Panc1 (cell line): Measurements from ENCODE around the gene ACER1. TPM values are rescaled to one million over a fixed set of nuclear protein-coding genes. Genes with fewer than 3 reads are reported as not detected.
A peak's percentile ranks its signal among the peaks of the same experiment; 100 is the strongest.

ENCODE experiments used
- ATAC-seq: fragments of 200-7000 bp; cut with Tn5 transposase; 2 replicates; pipeline ENCODE4 v1.9.1; 2020; ENCODE audit warnings: mild to moderate bottlenecking, moderate library complexity
- BruUV-seq: library from RNA; stranded (reverse); fragments of 400-500 nt; replicated peaks from 2 replicates; lab custom pipeline; 2021; lab: Mats Ljungman, UMichigan
- CTCF ChIA-PET: fragments of 300-600 bp; sonication (Branson Sonifier 250); formaldehyde crosslinking; loops from one replicate; lab custom pipeline; 2022; ENCODE audit warnings: antibody characterized with exemption; lab: Charles Lee
- POLR2A ChIA-PET: fragments of 300-600 bp; sonication (Branson Sonifier 250); formaldehyde crosslinking; loops from one replicate; lab custom pipeline; 2022; ENCODE audit warnings: antibody characterized with exemption; lab: Charles Lee
- DNase-seq: peaks from one replicate; pipeline ENCODE4 v3.0.0-alpha.2; 2010; ENCODE audit warnings: low read depth, low spot score
- H3K27ac ChIP-seq: 2 replicates; pipeline ENCODE4 v1.5.1; 2011; ENCODE audit warnings: mild to moderate bottlenecking, low read length, inconsistent platforms
- H3K27me3 ChIP-seq: fragments of 200-500 bp; sonication (Bioruptor generic); 2 replicates; pipeline ENCODE4 v1.6.0; 2014; ENCODE audit warnings: low read length, inconsistent platforms; ENCODE audit not compliant: control insufficient read depth, insufficient read depth
- H3K36me3 ChIP-seq: fragments of 200-500 bp; sonication (Bioruptor generic); 2 replicates; pipeline ENCODE4 v1.5.1; 2014; ENCODE audit warnings: inconsistent platforms, mild to moderate bottlenecking, low read length, moderate library complexity; ENCODE audit not compliant: control insufficient read depth, insufficient read depth
- H3K4me1 ChIP-seq: 2 replicates; pipeline ENCODE4 v1.5.1; 2011; ENCODE audit warnings: inconsistent platforms, mild to moderate bottlenecking, low read length, moderate library complexity; ENCODE audit not compliant: control insufficient read depth, insufficient read depth
- H3K4me3 ChIP-seq, 2 experiments: 2 replicates each; pipeline ENCODE4 v1.5.1; 2011 to 2012; ENCODE audit warnings: low read depth in 2 of 2, low read length in 2 of 2, mild to moderate bottlenecking in 2 of 2, inconsistent platforms in 1 of 2, moderate library complexity in 1 of 2
- H3K9me3 ChIP-seq: fragments of 200-500 bp; sonication (Bioruptor generic); 2 replicates; pipeline ENCODE4 v1.5.1; 2014; ENCODE audit warnings: low read depth, mild to moderate bottlenecking, inconsistent platforms, low read length, moderate library complexity; ENCODE audit not compliant: control insufficient read depth, insufficient read depth
- CTCF ChIP-seq: fragments of 450-650 bp; IDR thresholded peaks from 2 replicates; pipeline ENCODE4 v1.5.1; 2017; ENCODE audit warnings: mild to moderate bottlenecking
- POLR2AphosphoS5 ChIP-seq: IDR thresholded peaks from 2 replicates; pipeline ENCODE4 v1.6.1; 2012; ENCODE audit warnings: mild to moderate bottlenecking, low read depth, low read length, moderate library complexity
- REST ChIP-seq, 2 experiments: IDR thresholded peaks; 2 replicates each; pipeline ENCODE4 v1.6.1; 2011 to 2012; ENCODE audit warnings: low read depth in 2 of 2, control low read depth in 1 of 2, low read length in 1 of 2, mild to moderate bottlenecking in 1 of 2, moderate library complexity in 1 of 2; ENCODE audit not compliant: insufficient read depth in 1 of 2
- SIN3A ChIP-seq: IDR thresholded peaks from 2 replicates; pipeline ENCODE4 v1.6.1; 2012; ENCODE audit warnings: low read depth, mild to moderate bottlenecking, low read length, moderate library complexity, borderline replicate concordance; ENCODE audit not compliant: insufficient read depth
- TCF7L2 ChIP-seq: IDR thresholded peaks from 2 replicates; pipeline ENCODE4 v1.6.1; 2011; ENCODE audit warnings: mild to moderate bottlenecking, low read depth, low read length, inconsistent platforms
- in situ Hi-C: cut with HindIII; loops from 2 replicates; pipeline ENCODE4 v1.10.0; 2016; ENCODE audit warnings: low sequenced_read_pairs, low pct_unique_long_range_greater_than_20kb
- intact Hi-C: fragments of 100-400 bp; cut with micrococcal nuclease; formaldehyde crosslinking; loops from one replicate; pipeline ENCODE4 v1.10.0; 2022; ENCODE audit not compliant: unreplicated experiment
- total RNA-seq: library from RNA; stranded (reverse); gene quantifications from one replicate; pipeline ENCODE4 v1.2.1, GENCODE V29; 2021; ENCODE audit not compliant: unreplicated experiment

ACER1 gene
- total RNA-seq, 1 experiment from 2014 or later: not detected

GRCh38 chr19:6273701-6274601 lies 59.5 kb downstream of the ACER1 start:
- DNase-seq: no peak
- peak overlapping the region; percentile 17; the same call in 1 of the 2 replicates for H3K27ac ChIP-seq
- BruUV-seq: no TSS peak
- 0 out of 4 replicates have a peak overlapping the region, but pooled peaks of 1 of the 2 experiments have one; percentile 8 for H3K4me3 ChIP-seq
- intact Hi-C loops: no loop called here
- in situ Hi-C loops: no loop called here
- no peaks in the 10 kb centered on the region for H3K27me3 ChIP-seq
- H3K4me1 ChIP-seq: peaks cover 20% of the 10 kb centered on the region
- no peaks in the 10 kb centered on the region; the same call in 1 of the 2 replicates for H3K36me3 ChIP-seq
- TF ChIP-seq SIN3A (no peak), REST (IDR thresholded peaks at IDR 0.05; ENCODE audit: insufficient read depth in 1 of 2, low read depth in 2 of 2, low read length in 1 of 2) (no peak), CTCF (no peak), TCF7L2 (no peak), POLR2AphosphoS5 (no peak)
- ATAC-seq: peak; percentile 49
- no peaks in the 10 kb centered on the region for H3K9me3 ChIP-seq
- ChIA-PET CTCF (no interaction called here), POLR2A (no interaction called here)

- no peaks in the 10 kb centered on the region for H3K36me3 ChIP-seq
- in situ Hi-C loops: no loop called here
- no TSS peak for BruUV-seq
These were observed 60.4 kb downstream of the ACER1 start for GRCh38 chr19:6272913-6273600.

More at GRCh38 chr19:6272913-6273600, 60.4 kb downstream of the ACER1 start:
- TF ChIP-seq SIN3A: no peak
- TF ChIP-seq REST (IDR thresholded peaks at IDR 0.05; ENCODE audit: insufficient read depth in 1 of 2, low read depth in 2 of 2, low read length in 1 of 2): no peak
- no peak for TF ChIP-seq CTCF
- no peak for TF ChIP-seq TCF7L2
- no peak for TF ChIP-seq POLR2AphosphoS5
- POLR2A ChIA-PET: no interaction called here
- DNase-seq: no peak
- H3K27ac ChIP-seq: peak overlapping the region; percentile 17; the same call in 1 of the 2 replicates
- no peaks in the 10 kb centered on the region for H3K9me3 ChIP-seq
- ATAC-seq: no peak
- H3K27me3 ChIP-seq: no peaks in the 10 kb centered on the region
- H3K4me1 ChIP-seq: peaks cover 20% of the 10 kb centered on the region
- CTCF ChIA-PET: no interaction called here
- intact Hi-C loops: no loop called here
- H3K4me3 ChIP-seq: no peak overlapping the region
